HG03571 (cell line): ENCODE results near the gene INTS11.

Source experiments
- ATAC-seq: cut with Tn5 transposase; IDR thresholded peaks from one replicate; pipeline ENCODE4 v1.9.1; 2021; ENCODE audit not compliant: unreplicated experiment

The INTS11 gene

DNA sequence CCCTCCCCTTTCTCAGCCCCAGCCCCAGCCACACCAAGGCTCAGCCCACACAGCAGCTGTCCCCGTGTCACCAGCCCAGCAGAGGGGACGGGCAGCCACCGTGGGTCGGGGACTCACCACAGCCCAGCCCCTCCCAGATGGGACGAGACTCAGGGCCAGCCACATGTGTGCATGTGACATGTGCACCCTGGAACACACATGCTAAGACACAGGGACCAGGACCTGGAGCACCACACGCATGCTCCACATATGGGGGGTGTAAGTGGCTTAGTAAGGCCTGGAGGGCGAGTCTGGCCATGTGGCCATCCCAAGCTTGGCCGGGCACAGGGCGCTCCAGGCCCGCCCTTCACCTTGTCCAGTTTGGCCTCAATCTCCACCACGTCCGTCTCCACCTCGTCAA is 20.7 kb downstream of the INTS11 start:
- no peak for ATAC-seq

DNA sequence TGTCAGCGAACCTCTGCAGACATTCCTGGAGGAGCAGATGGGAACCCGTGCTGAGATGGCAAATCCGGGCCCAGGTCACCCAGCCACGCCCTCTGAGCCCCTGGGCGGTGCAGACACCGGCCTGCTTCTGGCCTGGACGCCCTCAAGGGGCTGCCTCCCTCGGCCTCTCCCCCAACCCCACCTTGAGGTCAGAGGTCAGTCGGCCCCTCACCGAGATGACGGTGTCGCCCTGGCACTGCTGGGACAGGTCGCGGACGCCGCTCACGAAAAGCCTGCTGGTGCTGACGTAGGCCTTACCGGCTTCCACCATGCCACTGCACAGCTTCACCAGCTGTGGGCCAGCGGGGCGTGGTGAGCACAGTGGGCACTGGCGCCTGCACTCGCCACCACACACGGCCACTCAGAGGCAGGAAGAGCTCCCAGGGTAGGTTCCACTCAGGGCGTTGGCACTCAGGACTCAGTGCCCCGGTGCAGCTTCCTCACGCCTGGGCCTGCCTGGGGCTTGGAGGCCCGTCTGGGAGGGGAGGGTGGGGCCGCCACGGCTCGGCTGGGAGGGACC is 21.4 kb downstream of the INTS11 start:
- ATAC-seq: no peak

- no peak for ATAC-seq
Measured at GRCh38 chr1:1302006-1302430, 22.4 kb downstream of the INTS11 start.

GRCh38 chr1:1300352-1300739 is 24.1 kb downstream of the INTS11 start:
- no peak for ATAC-seq

- ATAC-seq: no peak
Measured at GRCh38 chr1:1299686-1300351, 24.6 kb downstream of the INTS11 start.

DNA sequence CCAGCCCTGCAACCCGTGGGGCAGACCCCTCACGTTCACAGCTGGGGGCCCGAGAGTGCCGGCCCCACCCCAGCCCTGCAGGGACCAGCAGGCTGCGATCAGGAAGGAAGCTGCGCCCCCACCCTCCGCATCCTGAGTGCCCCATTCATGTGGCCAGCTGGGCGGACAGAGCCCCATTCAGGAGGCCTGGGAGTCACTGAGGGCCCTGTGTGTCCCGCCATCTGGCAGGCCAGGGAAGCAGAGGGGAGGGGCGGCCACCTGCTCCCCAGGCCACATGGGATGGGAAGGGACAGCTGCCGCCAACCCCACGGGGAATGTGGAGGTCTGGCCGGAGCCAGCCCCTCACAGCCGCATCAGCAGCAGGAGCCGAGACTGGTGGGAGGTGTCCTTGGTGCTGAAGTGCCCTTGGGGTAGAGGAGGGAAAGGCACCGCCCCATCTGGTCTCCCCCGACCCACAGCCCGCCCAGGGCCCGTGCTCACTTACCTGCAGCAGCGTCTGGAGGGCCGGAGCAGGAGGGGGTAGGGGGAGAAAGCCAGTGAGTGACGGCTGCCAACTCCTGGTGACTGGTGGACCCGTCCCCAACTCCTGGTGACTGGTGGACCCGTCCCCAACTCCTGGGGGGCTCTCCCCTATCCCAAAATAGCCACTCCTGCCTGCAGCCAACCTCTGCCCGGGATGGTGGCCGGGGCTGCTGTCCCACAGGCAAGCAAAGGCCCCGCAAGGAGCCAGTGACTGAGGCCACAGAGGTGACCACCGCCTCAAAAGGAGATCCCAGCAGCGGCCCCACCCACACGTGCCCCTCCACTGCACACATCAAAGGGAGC is 25.4 kb downstream of the INTS11 start:
- no peak for ATAC-seq

- no peak for ATAC-seq
Measured at GRCh38 chr1:1297802-1298424, 26.5 kb downstream of the INTS11 start.

GRCh38 chr1:1296070-1297061 is 28.1 kb downstream of the INTS11 start:
- ATAC-seq: no peak

DNA sequence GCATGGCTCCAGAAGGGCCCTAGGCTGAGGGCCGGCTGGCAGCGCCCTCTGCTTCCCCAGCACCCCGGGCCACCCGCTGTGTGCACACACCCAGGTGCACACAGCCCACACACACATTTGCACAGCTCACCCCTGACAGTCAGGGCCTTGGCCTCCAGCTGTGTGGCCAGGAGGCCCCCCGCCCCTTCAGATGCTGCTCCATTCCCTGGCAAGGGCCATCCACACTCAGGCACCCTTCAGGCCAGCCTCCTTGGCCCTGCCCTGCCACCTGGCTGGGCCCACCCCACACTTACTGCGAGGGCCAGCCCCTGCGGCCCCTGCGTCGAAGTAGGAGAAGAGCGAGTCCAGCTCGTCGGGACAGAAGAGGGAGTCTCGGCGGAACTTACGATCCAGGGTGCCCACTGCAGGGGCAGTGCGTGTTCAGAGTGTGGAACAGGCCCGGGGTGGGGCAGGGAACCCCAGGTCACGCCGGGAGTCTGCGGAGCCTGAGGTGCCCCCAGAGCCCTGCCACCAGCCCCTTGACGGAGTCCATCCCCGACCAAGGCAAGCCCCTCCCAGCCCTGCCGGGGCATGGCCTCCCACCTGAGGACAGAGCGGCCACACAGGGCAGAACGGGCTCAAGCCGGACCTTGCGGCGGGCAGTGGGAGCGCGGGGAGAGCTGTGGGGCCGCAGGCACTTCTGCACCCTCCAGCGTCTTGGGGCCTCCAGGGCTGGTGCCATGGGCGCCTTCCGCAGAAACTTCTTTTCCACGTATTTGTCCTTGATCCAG is 29.1 kb downstream of the INTS11 start:
- no peak for ATAC-seq

- ATAC-seq: no peak
Measured at GRCh38 chr1:1294250-1294890, 30.1 kb downstream of the INTS11 start.

- ATAC-seq: no peak
Measured at GRCh38 chr1:1293263-1294249, 30.9 kb downstream of the INTS11 start.

DNA sequence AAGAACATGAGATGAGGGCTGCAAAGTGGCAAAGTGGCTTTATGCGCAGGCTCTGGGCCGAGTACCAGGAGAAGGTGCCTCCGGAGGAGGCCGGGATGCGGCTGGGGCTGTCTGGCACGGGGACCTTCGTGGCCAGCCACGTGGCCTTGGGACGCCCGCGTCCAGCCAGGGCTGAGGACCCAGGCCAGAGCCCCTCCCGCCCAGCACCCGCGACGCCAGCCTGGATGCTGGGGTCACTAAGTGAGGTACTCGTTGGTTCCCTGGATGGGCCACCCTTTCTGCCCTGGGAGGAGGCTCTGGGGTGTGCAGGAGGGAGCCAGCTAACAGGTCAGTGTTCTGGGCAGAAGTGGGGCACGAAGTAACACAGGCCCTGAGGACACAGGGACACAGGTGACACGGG is 31.6 kb downstream of the INTS11 start:
- ATAC-seq: no peak

- no peak for ATAC-seq
Measured at GRCh38 chr1:1292442-1292779, 32.0 kb downstream of the INTS11 start.

DNA sequence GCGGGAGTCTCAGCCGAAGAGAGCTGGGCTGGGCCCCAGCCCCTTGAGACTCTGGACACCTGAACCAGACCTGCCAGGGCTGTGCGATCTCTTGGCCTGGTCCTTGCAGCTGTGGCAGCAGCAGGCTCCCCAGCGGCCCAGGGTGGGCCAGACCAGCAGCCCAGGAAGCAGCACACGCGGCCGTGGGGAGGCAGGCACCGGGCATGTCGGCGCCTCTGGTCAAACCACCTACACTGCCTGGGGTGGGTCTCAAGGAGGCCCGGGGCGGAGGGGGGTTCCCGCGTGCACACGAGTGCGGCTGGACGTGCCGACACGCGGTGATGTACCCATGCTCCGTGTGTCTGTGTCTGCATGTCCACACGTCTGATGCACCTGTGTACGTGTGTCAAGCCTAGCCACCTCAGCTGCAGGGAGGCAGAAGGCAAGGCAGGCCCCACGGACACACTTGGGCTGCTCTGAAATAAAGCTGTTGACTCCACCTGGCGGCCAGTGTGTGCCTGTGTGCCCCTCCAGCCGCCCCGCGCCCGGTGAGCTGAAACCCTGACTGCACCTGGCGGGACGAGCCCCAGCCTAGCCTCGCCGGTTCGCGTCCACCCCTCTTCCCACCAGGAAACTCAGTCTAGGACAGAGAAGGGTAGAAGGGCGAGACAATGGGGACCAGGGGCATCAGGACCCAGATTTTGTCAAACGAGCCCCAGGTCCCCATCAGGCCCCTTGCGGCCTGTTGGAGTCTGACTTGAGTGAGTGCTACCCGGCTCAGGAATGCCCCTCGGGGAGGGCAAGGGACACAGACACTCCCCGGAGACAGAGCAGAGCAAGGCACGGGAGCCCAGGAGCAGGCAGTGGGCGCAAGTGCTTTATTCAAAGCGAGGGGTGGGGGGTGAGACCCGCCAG is 32.7 kb downstream of the INTS11 start:
- ATAC-seq: no peak

DNA sequence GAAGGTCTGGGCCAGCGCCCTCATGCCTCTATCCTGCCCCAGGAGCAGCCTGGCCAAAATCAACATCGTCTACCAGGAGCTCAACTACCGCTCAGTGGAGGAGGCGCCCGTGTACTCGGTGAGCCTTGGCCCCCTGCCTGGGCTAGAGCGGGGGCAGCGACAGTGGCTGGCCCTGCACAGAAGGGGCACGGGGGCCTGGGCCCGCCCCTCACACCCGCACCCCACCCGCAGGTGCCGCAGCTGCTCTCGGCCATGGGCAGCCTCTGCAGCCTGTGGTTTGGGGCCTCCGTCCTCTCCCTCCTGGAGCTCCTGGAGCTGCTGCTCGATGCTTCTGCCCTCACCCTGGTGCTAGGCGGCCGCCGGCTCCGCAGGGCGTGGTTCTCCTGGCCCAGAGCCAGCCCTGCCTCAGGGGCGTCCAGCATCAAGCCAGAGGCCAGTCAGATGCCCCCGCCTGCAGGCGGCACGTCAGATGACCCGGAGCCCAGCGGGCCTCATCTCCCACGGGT is 33.4 kb downstream of the INTS11 start:
- ATAC-seq: no peak

- no peak for ATAC-seq
Measured at GRCh38 chr1:1290238-1290731, 34.2 kb downstream of the INTS11 start.
